WTC11 (cell line): ENCODE results near the gene KCNK5. TPM values are rescaled to one million over a fixed set of nuclear protein-coding genes. Genes with fewer than 3 reads are reported as not detected.

Experiments used
- ATAC-seq: fragments of 200-7000 bp; cut with Tn5 transposase; 2 replicates; pipeline ENCODE4 v1.10.0; 2021; ENCODE audit warnings: mild to moderate bottlenecking, moderate library complexity
- CTCF ChIA-PET: fragments of 300-600 bp; sonication (Branson Sonifier 250); formaldehyde crosslinking; loops from one replicate; lab custom pipeline; 2021; ENCODE audit warnings: antibody characterized with exemption; lab: Charles Lee
- POLR2A ChIA-PET: fragments of 350-600 bp; sonication (Branson Sonifier 250); formaldehyde crosslinking; loops from one replicate; lab custom pipeline; 2021; ENCODE audit warnings: antibody characterized with exemption; lab: Charles Lee
- DNase-seq: peaks from one replicate; pipeline ENCODE4 v3.0.0; 2021; ENCODE audit warnings: low spot score
- H3K27ac Mint-ChIP-seq: 2 replicates; pipeline ENCODE4 v1.8.0; 2021; ENCODE audit warnings: mixed read lengths
- H3K27me3 Mint-ChIP-seq: 2 replicates; pipeline ENCODE4 v1.8.0; 2021; ENCODE audit warnings: low read depth, mild to moderate bottlenecking, moderate library complexity, mixed read lengths
- H3K36me3 Mint-ChIP-seq: 2 replicates; pipeline ENCODE4 v1.8.0; 2021; ENCODE audit warnings: mixed read lengths
- H3K4me1 Mint-ChIP-seq: 2 replicates; pipeline ENCODE4 v1.8.0; 2022; ENCODE audit warnings: mixed read lengths
- H3K4me3 Mint-ChIP-seq: 2 replicates; pipeline ENCODE4 v1.8.0; 2021; ENCODE audit warnings: mild to moderate bottlenecking, moderate library complexity, mixed read lengths
- H3K9me3 Mint-ChIP-seq: 2 replicates; pipeline ENCODE4 v1.8.0; 2021; ENCODE audit warnings: mixed read lengths
- CREM ChIP-seq: sonication (generic); formaldehyde crosslinking; IDR thresholded peaks from 2 replicates; pipeline ENCODE4 v1.8.1; 2022; ENCODE audit warnings: mild to moderate bottlenecking, missing genetic modification reagents, moderate library complexity
- ELF4 ChIP-seq: sonication (generic); formaldehyde crosslinking; IDR thresholded peaks from 2 replicates; pipeline ENCODE4 v1.8.1; 2022; ENCODE audit warnings: low read depth, mild to moderate bottlenecking, moderate library complexity, missing genetic modification reagents
- ETV6 ChIP-seq: sonication (generic); formaldehyde crosslinking; IDR thresholded peaks from 2 replicates; pipeline ENCODE4 v1.8.1; 2022; ENCODE audit warnings: mild to moderate bottlenecking, missing genetic modification reagents
- GTF2I ChIP-seq: fragments of 250-450 bp; sonication (Bioruptor Pico); conservative IDR thresholded peaks from 2 replicates; pipeline ENCODE4 v1.4.0; 2021; ENCODE audit warnings: mild to moderate bottlenecking
- IRF2 ChIP-seq: sonication (generic); formaldehyde crosslinking; IDR thresholded peaks from 2 replicates; pipeline ENCODE4 v1.8.0; 2022; ENCODE audit warnings: low read depth, missing genetic modification reagents, borderline replicate concordance
- KAT7 ChIP-seq: sonication (generic); formaldehyde crosslinking; IDR thresholded peaks from 2 replicates; pipeline ENCODE4 v1.8.1; 2023; ENCODE audit warnings: missing genetic modification reagents, mild to moderate bottlenecking, borderline replicate concordance
- MYBL2 ChIP-seq: sonication (generic); formaldehyde crosslinking; IDR thresholded peaks from 2 replicates; pipeline ENCODE4 v1.8.1; 2023; ENCODE audit warnings: mild to moderate bottlenecking, moderate library complexity, missing genetic modification reagents
- TEAD1 ChIP-seq: sonication (generic); formaldehyde crosslinking; IDR thresholded peaks from 2 replicates; pipeline ENCODE4 v1.8.0; 2022; ENCODE audit warnings: mild to moderate bottlenecking, missing genetic modification reagents
- ZNF121 ChIP-seq: sonication (generic); formaldehyde crosslinking; IDR thresholded peaks from 2 replicates; pipeline ENCODE4 v1.8.0; 2023; ENCODE audit warnings: missing genetic modification reagents
- ZNF317 ChIP-seq: sonication (generic); formaldehyde crosslinking; IDR thresholded peaks from 2 replicates; pipeline ENCODE4 v1.8.1; 2023; ENCODE audit warnings: low read depth, mild to moderate bottlenecking, moderate library complexity, missing genetic modification reagents, borderline replicate concordance
- total RNA-seq: library from RNA; stranded (reverse); gene quantifications from 3 replicates; pipeline ENCODE4 v1.2.3, GENCODE V29; 2021
- TF ChIP-seq, protein P1 (sequence below): sonication (generic); formaldehyde crosslinking; IDR thresholded peaks from 2 replicates; pipeline ENCODE4 v1.8.1; 2023; ENCODE audit warnings: mild to moderate bottlenecking, moderate library complexity, missing genetic modification reagents
- TF ChIP-seq, protein P2 (sequence below): sonication (generic); formaldehyde crosslinking; IDR thresholded peaks from 2 replicates; pipeline ENCODE4 v1.8.1; 2023; ENCODE audit warnings: mild to moderate bottlenecking, missing genetic modification reagents
- TF ChIP-seq, protein P3 (sequence below): fragments of 250-450 bp; sonication (Bioruptor Pico); IDR thresholded peaks from 2 replicates; pipeline ENCODE4 v1.8.0; 2021; ENCODE audit warnings: mild to moderate bottlenecking
- TF ChIP-seq, protein P4 (sequence below): sonication (generic); formaldehyde crosslinking; IDR thresholded peaks from 2 replicates; pipeline ENCODE4 v1.8.1; 2023; ENCODE audit warnings: mild to moderate bottlenecking, missing genetic modification reagents, borderline replicate concordance
- TF ChIP-seq, protein P5 (sequence below): sonication (generic); formaldehyde crosslinking; IDR thresholded peaks from 2 replicates; pipeline ENCODE4 v1.8.1; 2022; ENCODE audit warnings: mild to moderate bottlenecking, moderate library complexity, missing genetic modification reagents

Gene KCNK5
- total RNA-seq, 1 experiment from 2014 or later: 41.8 TPM

DNA sequence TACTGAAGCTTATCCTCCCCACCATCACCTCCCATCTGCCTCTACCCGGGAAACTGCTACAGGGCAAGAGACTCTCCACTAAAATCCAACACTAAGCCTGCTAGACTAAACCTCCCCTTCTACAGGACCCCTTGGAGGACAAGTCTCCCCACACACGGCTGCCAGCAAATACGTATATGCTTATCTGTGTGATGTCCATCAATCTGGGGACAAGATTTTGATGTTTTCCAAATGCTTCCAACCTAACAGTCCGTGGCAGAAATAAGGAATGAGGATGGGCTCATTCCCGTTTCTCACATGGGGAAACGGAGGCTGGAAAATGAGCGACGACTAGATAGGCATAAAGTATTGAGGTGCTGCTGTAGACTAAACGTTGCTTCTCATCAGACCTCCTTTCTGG is 1.8 kb downstream of the KCNK5 start:
- ChIA-PET POLR2A (no interaction called here), CTCF (interaction anchor here (1.0 to 8.3 kb wide), 3 partner anchors 37 to 74 kb away, joined by 3 to 122 read pairs (median 63); no protein-coding TSS in a partner anchor)
- Mint-ChIP-seq H3K27ac (no peak overlapping the region), H3K36me3 (peaks cover 31% of the 10 kb centered on the region), H3K4me1 (peaks cover 85% of the 10 kb centered on the region), H3K9me3 (no peaks in the 10 kb centered on the region), H3K4me3 (peak overlapping the region; percentile 89), H3K27me3 (no peaks in the 10 kb centered on the region)
- DNase-seq (no peak), ATAC-seq (no peak)
- TF ChIP-seq, protein P1, sequence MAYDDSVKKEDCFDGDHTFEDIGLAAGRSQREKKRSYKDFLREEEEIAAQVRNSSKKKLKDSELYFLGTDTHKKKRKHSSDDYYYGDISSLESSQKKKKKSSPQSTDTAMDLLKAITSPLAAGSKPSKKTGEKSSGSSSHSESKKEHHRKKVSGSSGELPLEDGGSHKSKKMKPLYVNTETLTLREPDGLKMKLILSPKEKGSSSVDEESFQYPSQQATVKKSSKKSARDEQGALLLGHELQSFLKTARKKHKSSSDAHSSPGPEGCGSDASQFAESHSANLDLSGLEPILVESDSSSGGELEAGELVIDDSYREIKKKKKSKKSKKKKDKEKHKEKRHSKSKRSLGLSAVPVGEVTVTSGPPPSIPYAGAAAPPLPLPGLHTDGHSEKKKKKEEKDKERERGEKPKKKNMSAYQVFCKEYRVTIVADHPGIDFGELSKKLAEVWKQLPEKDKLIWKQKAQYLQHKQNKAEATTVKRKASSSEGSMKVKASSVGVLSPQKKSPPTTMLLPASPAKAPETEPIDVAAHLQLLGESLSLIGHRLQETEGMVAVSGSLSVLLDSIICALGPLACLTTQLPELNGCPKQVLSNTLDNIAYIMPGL: no peak
- TF ChIP-seq ELF4 (CRISPR knock-in tag) (no peak), GTF2I (no peak), ZNF317 (CRISPR knock-in tag) (no peak), MYBL2 (CRISPR knock-in tag) (no peak)

DNA sequence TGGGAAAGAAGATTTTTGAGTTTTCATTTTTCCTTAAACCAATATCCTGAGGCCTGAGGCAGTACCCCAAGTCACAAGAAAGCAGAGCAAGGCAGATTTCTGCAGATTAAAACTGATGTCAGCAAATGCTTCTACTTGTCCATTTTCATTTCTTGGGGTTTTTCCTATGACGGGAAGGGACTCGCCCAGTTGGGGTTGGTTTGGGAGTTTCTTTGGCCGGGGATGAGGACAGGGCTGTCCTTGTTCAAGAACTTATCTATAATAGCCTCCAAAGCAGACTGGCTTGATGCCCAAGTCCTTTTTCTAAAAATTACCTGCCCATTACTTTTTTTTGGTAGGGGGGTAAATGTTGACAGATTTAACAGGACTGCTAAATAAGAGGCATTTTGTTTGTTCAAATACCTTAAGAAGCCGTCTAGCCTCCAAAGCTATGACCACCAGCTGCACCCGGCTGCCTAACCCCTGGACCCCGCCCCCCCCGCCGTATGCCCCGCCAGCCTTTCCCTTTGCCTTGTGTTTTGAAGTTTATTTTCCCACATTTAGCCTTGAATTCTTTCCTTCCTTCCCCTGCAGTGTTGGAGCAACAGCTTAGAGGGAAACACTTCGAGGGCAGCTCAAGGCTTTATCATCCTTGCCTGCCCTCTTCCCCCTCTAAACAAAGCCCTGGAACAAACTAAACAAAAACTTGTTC is 2.5 kb downstream of the KCNK5 start:
- ChIA-PET POLR2A (no interaction called here), CTCF (interaction anchor here (1.0 to 8.3 kb wide), 3 partner anchors 36 to 75 kb away, joined by 3 to 122 read pairs (median 63); no protein-coding TSS in a partner anchor)
- peaks cover 37% of the 10 kb centered on the region for H3K36me3 Mint-ChIP-seq
- DNase-seq: no peak
- TF ChIP-seq, protein P2, sequence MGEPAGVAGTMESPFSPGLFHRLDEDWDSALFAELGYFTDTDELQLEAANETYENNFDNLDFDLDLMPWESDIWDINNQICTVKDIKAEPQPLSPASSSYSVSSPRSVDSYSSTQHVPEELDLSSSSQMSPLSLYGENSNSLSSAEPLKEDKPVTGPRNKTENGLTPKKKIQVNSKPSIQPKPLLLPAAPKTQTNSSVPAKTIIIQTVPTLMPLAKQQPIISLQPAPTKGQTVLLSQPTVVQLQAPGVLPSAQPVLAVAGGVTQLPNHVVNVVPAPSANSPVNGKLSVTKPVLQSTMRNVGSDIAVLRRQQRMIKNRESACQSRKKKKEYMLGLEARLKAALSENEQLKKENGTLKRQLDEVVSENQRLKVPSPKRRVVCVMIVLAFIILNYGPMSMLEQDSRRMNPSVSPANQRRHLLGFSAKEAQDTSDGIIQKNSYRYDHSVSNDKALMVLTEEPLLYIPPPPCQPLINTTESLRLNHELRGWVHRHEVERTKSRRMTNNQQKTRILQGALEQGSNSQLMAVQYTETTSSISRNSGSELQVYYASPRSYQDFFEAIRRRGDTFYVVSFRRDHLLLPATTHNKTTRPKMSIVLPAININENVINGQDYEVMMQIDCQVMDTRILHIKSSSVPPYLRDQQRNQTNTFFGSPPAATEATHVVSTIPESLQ (CRISPR knock-in tag): no peak
- TF ChIP-seq, protein P3, sequence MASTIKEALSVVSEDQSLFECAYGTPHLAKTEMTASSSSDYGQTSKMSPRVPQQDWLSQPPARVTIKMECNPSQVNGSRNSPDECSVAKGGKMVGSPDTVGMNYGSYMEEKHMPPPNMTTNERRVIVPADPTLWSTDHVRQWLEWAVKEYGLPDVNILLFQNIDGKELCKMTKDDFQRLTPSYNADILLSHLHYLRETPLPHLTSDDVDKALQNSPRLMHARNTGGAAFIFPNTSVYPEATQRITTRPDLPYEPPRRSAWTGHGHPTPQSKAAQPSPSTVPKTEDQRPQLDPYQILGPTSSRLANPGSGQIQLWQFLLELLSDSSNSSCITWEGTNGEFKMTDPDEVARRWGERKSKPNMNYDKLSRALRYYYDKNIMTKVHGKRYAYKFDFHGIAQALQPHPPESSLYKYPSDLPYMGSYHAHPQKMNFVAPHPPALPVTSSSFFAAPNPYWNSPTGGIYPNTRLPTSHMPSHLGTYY (CRISPR knock-in tag): no peak
- TF ChIP-seq, all 79 proteins: peak for 0
- Mint-ChIP-seq H3K9me3 (no peaks in the 10 kb centered on the region), H3K27me3 (no peaks in the 10 kb centered on the region), H3K4me3 (peak overlapping the region; percentile 89), H3K27ac (no peak overlapping the region), H3K4me1 (peaks cover 85% of the 10 kb centered on the region)
- no peak for ATAC-seq

DNA sequence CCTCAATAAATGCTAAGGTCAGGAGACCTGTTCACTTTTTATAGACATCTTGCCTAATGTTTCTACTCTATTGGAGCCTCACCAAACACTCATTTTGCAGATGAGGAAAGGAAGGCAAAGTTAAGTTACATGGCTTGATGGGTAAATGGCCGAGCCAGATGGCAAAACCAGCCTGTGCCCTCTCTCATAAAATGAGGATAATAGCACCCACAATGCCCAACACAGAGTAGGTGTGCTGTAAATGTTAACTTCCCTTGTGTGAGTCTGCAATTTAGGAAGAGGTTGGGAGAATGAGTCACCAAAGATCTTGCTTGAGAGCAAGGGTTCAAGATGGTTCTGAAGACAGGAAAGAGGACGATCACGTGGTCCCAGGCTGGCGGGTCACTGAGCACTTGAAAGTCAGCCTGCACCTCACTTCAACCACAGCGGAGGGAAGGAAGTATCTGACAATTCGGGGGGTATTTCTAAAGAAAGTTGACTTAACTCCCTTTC is 3.3 kb downstream of the KCNK5 start:
- peak overlapping the region; percentile 63 for H3K27ac Mint-ChIP-seq
- TF ChIP-seq, protein P1: no peak
- TF ChIP-seq ETV6 (CRISPR knock-in tag): no peak
- TF ChIP-seq, protein P4, sequence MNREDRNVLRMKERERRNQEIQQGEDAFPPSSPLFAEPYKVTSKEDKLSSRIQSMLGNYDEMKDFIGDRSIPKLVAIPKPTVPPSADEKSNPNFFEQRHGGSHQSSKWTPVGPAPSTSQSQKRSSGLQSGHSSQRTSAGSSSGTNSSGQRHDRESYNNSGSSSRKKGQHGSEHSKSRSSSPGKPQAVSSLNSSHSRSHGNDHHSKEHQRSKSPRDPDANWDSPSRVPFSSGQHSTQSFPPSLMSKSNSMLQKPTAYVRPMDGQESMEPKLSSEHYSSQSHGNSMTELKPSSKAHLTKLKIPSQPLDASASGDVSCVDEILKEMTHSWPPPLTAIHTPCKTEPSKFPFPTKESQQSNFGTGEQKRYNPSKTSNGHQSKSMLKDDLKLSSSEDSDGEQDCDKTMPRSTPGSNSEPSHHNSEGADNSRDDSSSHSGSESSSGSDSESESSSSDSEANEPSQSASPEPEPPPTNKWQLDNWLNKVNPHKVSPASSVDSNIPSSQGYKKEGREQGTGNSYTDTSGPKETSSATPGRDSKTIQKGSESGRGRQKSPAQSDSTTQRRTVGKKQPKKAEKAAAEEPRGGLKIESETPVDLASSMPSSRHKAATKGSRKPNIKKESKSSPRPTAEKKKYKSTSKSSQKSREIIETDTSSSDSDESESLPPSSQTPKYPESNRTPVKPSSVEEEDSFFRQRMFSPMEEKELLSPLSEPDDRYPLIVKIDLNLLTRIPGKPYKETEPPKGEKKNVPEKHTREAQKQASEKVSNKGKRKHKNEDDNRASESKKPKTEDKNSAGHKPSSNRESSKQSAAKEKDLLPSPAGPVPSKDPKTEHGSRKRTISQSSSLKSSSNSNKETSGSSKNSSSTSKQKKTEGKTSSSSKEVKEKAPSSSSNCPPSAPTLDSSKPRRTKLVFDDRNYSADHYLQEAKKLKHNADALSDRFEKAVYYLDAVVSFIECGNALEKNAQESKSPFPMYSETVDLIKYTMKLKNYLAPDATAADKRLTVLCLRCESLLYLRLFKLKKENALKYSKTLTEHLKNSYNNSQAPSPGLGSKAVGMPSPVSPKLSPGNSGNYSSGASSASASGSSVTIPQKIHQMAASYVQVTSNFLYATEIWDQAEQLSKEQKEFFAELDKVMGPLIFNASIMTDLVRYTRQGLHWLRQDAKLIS (CRISPR knock-in tag): no peak
- no peak for TF ChIP-seq IRF2 (CRISPR knock-in tag)
- no peak for TF ChIP-seq ZNF121
- no peak for TF ChIP-seq ZNF317 (CRISPR knock-in tag)
- TF ChIP-seq, protein P5, sequence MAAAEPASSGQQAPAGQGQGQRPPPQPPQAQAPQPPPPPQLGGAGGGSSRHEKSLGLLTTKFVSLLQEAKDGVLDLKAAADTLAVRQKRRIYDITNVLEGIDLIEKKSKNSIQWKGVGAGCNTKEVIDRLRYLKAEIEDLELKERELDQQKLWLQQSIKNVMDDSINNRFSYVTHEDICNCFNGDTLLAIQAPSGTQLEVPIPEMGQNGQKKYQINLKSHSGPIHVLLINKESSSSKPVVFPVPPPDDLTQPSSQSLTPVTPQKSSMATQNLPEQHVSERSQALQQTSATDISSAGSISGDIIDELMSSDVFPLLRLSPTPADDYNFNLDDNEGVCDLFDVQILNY (CRISPR knock-in tag): no peak
- TF ChIP-seq CREM: no peak
- TF ChIP-seq TEAD1 (CRISPR knock-in tag): no peak
- TF ChIP-seq KAT7 (CRISPR knock-in tag): no peak

More for the DNA sequence above, 3.3 kb downstream of the KCNK5 start:
- no peak for DNase-seq
- POLR2A ChIA-PET: no interaction called here
- ATAC-seq: no peak
- Mint-ChIP-seq H3K4me3 (peak overlapping the region; percentile 89), H3K36me3 (peaks cover 42% of the 10 kb centered on the region), H3K27me3 (no peaks in the 10 kb centered on the region), H3K4me1 (peaks cover 85% of the 10 kb centered on the region), H3K9me3 (no peaks in the 10 kb centered on the region)
- CTCF ChIA-PET: interaction anchor here (1.7 to 8.3 kb wide), 3 partner anchors 21 to 76 kb away, joined by 6 to 122 read pairs (median 63); no protein-coding TSS in a partner anchor
